Testis (tissue), 2 donors: ENCODE data around the gene SVEP1.

Experiments used
- CTCF ChIP-seq, 3 experiments: fragments of 450-650 bp in 2 of 3; fragments of 200-600 bp in 1 of 3; sonication (generic) in 1 of 3; IDR thresholded peaks; one replicate each; pipeline ENCODE4 v1.5.1; 2016 to 2019; ENCODE audit warnings: antibody characterized with exemption in 3 of 3, mild to moderate bottlenecking in 2 of 3, moderate library complexity in 1 of 3
- POLR2A ChIP-seq: fragments of 450-650 bp; IDR thresholded peaks from one replicate; pipeline ENCODE4 v1.6.1; 2017; ENCODE audit warnings: antibody characterized with exemption, mild to moderate bottlenecking, moderate library complexity

DNA sequence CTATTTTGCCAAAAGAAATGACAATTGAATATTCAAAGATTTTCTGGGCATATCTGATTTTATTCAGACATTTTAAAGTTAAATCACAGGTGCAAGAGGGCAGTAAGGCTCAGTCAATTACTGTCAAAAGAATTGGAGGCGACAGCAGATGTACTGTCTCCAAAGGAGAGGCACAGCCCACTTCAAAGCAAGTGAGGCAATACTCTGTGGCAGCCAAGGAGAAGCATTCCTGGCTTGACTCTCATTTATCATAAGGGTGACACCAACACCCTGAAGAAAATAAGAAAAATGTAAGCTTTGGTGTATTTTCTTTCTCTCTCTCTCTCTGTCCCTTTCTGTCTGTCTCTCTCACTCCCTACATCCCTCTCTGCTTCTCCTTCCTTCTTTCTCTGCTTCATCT lies 93.3 kb downstream of the SVEP1 start:
- TF ChIP-seq CTCF (IDR thresholded peaks at IDR 0.05): no peak
- TF ChIP-seq POLR2A: no peak
